Ramos (cell line): Measurements from ENCODE around the gene DPF1.
"Not testable (repeated sequence)": the region's sequence is repeated elsewhere in the genome, so short reads cannot be mapped to it uniquely, and the experiment has no call there.

Source experiments
- in situ Hi-C: fragments of 300-500 bp; cut with MboI; formaldehyde crosslinking; loops from one replicate; pipeline ENCODE4 v1.14.3; 2022; ENCODE audit warnings: low sequenced_read_pairs; ENCODE audit not compliant: unreplicated experiment

The DPF1 gene

DNA sequence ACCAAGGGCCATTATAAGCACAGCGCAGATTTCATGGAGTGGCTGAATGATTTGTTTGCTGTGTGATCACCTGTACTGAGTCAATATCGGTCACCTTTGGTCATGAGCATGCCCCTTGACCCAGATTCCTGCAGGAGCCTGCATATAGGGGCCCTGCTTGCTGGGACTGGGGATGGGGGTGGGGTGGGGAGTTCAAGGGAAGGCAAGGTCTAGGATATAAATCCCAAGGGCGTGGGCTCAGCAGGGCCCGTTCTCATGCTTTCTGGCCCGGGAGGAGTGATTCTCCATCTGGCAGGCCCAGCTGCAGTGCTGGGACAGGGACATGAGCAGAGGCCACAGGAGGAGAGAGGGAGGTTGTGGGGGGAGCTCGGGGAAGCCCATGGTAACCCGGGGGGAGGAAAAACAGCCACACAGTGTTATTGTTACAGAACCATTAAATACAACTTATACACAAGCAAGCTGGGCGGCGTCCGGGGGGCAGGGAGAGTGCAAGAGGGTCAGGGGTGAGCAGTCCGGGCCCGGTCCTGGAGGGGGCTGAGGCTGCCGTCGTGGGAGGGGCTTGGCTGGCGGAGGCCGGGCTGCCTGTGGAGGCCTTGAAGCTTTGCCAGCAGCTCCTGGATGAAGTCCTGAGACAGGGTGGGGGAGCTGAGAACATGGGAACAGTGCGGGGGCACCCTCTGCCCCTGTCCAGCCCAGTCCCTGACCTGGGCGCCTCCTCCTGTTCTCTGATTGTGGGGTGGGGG is 27.0 kb upstream of the DPF1 start:
- in situ Hi-C loops: no loop called here

DNA sequence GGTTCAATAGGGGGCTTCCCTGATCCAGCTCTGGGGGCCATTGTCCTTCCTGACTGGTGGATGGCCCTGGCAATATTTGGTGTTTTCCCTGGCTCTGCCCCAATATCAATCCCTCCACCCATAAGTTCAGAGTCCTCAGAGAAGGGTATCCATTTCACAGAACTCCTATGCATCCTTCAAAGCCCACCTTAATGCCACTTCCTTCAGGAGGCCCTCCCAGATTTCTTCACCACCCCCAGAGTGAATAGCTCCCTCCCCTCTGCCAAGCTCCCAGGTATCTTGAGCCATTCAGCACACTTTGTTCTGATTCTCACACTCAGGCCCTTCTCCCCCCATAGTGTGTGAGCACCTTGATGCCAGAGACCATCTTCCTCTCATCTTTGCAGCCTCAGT is 26.4 kb upstream of the DPF1 start:
- in situ Hi-C loops: no loop called here

- in situ Hi-C loops: no loop called here
Measured at GRCh38 chr19:38248421-38248820, 24.4 kb upstream of the DPF1 start.

DNA sequence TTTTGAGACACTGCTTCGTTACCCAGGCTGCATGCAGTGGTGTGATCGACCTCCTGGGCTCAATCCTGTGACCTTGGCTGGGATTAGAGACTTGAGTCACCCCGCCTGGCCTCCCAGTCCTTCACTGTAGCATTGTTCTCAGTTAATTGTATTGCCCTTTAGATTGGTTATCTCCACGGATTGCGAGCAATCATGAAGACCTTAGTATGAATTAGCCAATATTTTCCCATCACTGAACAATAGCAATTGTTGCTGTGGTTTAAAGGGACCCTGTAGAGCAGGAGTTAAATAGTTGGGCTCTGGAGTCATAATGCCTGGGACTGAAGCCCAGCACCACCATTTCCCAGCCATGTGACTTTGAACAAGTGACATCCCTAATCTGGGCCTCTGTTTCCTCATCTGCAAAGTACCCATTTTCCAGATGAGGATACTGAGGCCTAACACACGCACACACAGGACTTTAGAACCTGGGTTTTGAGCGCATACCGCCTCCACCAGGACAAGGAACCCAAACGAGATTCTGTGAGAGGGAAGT is 23.8 kb upstream of the DPF1 start:
- in situ Hi-C loops: no loop called here

- in situ Hi-C loops: no loop called here
Measured at GRCh38 chr19:38247126-38247525, 23.1 kb upstream of the DPF1 start.

DNA sequence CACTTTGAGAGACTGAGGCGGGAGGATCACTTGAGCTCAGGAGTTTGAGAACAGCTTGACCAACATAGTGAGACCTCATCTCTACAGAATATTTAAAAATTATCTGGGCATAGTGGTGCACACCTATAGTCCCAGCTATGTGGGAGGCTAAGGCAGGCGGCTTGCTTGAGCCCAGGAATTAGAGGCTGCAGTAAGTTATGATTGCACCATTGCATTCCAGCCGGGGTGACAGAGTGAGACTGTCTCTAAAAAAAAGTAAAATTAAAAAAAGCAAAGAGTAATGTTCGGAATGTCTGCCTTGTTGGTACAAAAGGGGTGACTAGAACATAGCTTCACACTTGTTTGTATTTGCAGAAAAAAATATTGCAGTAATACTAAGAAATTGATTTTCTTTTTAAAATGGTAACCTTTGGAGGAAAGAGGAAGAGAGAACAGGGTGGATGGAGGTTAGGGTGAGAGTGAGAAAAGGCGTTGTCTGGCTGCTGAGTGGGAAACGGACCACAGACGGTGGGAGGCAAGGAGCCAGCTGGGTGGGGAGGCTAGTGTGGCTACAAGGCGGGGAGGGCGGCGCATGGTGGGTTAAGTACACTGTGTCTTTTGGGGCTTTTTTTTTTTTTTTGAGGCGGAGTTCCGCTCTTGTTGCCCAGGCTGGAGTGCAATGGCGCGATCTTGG is 21.9 kb upstream of the DPF1 start:
- in situ Hi-C loops: no loop called here

- in situ Hi-C loops: loop anchor here (5.0 kb wide), 1 partner anchor 84 kb away; no protein-coding TSS in a partner anchor
Measured at GRCh38 chr19:38243279-38243673, 19.3 kb upstream of the DPF1 start.

DNA sequence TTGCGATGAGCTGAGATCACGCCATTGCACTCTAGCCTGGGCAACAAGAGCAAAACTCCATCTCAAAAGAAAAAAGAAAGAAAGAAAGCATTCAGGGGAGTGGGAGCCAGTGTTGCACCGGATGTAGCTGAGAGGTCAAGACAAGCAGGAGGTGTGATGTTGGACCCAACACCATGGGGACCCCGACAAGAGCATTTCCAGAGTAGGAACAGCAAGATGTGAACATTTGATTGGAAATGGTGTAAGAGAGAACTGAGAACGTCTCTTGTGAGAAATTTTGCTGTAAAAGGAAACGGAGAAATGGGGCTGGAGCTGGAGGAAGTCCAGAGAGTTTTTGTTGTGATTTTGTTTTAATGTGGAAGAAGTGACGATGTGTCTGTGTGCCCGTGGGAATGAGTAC is 15.8 kb upstream of the DPF1 start:
- in situ Hi-C loops: loop anchor here (5.0 kb wide), 1 partner anchor 87 kb away; no protein-coding TSS in a partner anchor

- in situ Hi-C loops: no loop called here
Measured at GRCh38 chr19:38234615-38235014, 10.6 kb upstream of the DPF1 start.

- in situ Hi-C loops: no loop called here
Measured at GRCh38 chr19:38233740-38234251, 9.8 kb upstream of the DPF1 start.

- in situ Hi-C loops: no loop called here
Measured at GRCh38 chr19:38231918-38232317, 7.9 kb upstream of the DPF1 start.

GRCh38 chr19:38230506-38231133 is 6.6 kb upstream of the DPF1 start:
- in situ Hi-C loops: not testable (repeated sequence)

DNA sequence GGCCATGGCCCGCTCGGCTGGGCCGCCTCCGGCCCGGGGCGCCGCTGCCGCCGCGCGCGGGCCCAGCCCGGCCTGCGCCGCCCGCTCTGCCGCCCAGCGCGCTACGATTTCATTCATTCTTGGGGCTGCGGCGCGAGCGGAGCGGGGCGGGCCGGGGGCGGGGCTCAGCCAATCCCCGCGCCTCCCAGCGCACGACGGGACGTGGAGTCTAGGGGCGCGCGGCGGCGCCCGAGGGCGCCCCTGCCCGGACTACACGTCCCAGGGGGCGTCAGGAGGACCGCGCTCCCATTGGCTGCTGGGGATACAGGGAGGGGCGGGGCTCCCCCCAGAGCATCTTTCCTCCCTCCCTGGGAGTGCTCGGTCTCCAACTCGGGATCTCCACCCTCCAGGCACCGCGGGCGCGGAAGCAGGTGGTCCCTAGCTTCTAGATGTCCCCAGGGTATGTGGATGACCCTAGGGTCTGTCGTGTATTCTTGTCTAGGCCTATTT is 5.6 kb upstream of the DPF1 start:
- in situ Hi-C loops: loop anchor here (5.0 kb wide), 1 partner anchor 327 kb away; no protein-coding TSS in a partner anchor

DNA sequence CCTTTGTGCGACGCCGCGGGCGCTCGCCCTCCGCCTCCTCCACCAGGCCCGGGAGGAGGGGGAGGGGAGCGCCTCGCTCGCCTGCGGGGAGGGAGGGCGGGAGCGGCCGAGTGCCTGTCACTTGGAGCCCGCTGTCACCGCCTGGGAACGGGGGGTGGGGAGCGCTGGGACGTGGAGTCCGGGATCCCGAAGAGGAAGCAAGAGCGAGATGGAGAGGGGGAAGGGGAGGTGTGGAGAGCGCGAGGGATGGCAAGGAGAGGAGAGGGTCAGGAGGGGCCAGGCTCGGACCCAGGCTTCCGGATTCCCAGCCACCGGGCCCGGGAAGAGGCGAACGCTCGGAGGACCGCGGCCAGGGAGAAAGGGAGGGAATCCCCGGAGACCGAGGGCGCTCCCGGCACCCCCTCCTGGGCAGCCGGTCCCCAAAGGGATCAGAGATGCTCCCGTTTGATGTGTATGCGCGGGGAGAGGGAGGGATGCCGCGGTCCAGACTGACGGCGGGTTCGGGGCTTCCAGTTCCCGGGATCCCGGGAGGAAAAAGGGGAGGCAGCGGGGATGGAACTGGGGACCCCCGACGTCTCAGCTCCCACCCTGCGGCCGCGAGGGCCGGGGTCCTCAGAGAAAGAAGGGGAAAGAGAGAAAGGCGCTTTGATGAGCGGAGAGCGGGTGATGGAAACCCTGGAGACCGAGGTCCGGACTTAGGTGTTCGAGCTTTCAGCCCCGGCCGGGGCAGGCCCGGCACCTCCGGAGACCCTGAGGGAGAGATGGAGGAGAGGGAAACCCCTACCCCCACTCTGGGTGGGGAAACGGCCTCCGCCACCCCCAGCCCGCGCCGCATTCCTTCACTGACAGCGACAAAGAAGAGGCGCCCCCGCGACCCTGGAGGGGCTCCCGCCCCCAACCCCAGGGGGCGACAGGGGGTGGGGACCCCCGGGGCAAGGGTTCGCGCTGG is 4.7 kb upstream of the DPF1 start:
- in situ Hi-C loops: loop anchor here (5.0 kb wide), 1 partner anchor 326 kb away; no protein-coding TSS in a partner anchor

- in situ Hi-C loops: loop anchor here (5.0 kb wide), 1 partner anchor 326 kb away; no protein-coding TSS in a partner anchor
Measured at GRCh38 chr19:38228005-38228377, 4.0 kb upstream of the DPF1 start.

DNA sequence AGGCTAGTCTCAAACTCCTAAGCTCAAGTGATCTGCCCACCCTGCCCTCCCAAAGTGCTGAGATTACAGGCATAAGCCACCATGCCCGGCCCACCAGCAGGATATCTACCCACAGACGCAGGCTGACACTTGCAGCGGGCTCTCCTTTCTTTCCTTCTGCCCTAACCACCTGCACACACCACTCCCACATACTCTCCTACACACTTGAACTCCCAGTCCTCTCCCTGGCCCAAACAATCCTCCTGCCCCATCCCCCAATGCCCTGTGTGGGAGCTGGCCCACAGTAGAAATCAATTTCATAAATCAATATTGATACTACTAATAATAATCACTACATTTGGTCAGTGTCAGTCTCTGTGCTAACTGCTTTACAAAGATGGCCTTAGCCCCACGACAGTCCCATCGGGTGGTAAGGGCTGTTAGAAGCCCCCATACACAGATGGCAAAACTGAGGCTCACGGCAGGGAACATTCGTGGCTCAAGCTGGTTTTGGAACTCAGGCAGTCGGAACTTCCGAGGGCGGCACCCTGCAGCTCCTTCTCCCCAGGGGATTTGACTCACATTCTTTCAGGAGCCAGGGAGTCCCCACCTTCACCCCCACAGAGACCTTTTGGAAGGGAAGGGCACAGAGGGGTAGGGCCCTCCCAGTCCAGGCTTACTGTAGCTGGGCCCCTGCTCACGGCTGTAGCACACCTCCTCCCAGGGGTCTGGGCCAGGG is 3.4 kb upstream of the DPF1 start:
- in situ Hi-C loops: loop anchor here (5.0 kb wide), 1 partner anchor 325 kb away; no protein-coding TSS in a partner anchor

GRCh38 chr19:38224863-38225218 is 819 bp upstream of the DPF1 start:
- in situ Hi-C loops: loop anchor here (5.0 kb wide), 1 partner anchor 323 kb away; no protein-coding TSS in a partner anchor

DNA sequence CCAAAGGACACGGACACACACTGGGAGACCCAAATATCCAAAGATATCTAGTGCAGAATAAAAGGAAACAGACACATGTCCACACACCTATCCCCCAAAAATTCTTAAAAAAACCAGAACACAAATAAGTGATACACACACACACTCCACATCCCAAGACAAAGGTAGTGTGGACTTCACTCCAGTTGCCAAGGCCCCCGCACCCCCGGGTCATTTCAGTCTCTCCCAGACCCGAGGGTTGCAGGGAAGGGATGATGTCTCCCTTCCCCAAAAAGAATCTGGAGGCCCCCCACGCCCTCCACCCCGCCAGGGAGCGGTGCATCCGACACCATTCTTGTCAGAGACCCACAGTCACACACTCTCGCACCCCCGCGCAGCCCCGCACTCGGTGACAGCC is 407 bp downstream of the DPF1 start:
- in situ Hi-C loops: no loop called here

GRCh38 chr19:38223119-38223523 is 901 bp downstream of the DPF1 start:
- in situ Hi-C loops: no loop called here
